ENCODE results near the gene SLC18B1.

SLC18B1 gene

DNA sequence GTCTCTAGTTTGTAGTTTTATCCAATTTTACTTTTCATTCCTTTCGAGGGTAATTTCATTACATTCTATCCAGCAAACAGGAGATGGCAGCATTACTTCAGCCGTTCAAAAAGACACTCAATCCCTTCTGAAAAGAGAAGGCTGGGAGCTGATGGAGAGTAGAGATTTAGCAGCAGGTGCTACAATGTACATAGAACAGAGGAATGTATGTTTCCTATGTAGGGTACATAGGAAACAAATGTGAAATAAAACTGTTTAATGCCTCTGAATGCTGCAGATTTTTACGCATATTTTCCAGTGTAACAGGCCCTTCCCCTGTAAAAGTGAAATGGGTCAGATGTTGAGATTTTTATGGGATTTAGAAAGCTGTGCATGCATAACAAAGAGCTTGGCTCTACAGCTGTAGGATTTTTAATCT, 31.9 kb upstream of the SLC18B1 start:
- Histone ChIP-seq H3K36me3 (replicated peaks; ENCODE audit: low read depth, low read length) (no peaks in the 10 kb centered on the region), H3K9me3 (ENCODE audit: insufficient read depth, low read length) (no peaks in the 10 kb centered on the region), H3K79me2 (ENCODE audit: low read length) (no peaks in the 10 kb centered on the region), H3K9ac (ENCODE audit: low read length) (no peak overlapping the region), H3K27me3 (ENCODE audit: low read depth, low read length) (no peaks in the 10 kb centered on the region), H3K4me3 (ENCODE audit: low read length) (no peak overlapping the region), H3K4me2 (ENCODE audit: low read length) (no peak overlapping the region), H2AFZ (ENCODE audit: low read depth, low read length) (no peak overlapping the region), H4K20me1 (ENCODE audit: insufficient read depth, low read length) (no peaks in the 10 kb centered on the region), H3K27ac (ENCODE audit: low read length) (no peak overlapping the region), H3K4me1 (ENCODE audit: low read length) (no peaks in the 10 kb centered on the region)
- TF ChIP-seq, protein P1, sequence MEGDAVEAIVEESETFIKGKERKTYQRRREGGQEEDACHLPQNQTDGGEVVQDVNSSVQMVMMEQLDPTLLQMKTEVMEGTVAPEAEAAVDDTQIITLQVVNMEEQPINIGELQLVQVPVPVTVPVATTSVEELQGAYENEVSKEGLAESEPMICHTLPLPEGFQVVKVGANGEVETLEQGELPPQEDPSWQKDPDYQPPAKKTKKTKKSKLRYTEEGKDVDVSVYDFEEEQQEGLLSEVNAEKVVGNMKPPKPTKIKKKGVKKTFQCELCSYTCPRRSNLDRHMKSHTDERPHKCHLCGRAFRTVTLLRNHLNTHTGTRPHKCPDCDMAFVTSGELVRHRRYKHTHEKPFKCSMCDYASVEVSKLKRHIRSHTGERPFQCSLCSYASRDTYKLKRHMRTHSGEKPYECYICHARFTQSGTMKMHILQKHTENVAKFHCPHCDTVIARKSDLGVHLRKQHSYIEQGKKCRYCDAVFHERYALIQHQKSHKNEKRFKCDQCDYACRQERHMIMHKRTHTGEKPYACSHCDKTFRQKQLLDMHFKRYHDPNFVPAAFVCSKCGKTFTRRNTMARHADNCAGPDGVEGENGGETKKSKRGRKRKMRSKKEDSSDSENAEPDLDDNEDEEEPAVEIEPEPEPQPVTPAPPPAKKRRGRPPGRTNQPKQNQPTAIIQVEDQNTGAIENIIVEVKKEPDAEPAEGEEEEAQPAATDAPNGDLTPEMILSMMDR (IDR thresholded peaks at IDR 0.05; ENCODE audit: low read depth, low read length) = peak; percentile 74
- no peak for TF ChIP-seq EZH2phosphoT487 (IDR thresholded peaks at IDR 0.05; ENCODE audit: low read depth)

DNA sequence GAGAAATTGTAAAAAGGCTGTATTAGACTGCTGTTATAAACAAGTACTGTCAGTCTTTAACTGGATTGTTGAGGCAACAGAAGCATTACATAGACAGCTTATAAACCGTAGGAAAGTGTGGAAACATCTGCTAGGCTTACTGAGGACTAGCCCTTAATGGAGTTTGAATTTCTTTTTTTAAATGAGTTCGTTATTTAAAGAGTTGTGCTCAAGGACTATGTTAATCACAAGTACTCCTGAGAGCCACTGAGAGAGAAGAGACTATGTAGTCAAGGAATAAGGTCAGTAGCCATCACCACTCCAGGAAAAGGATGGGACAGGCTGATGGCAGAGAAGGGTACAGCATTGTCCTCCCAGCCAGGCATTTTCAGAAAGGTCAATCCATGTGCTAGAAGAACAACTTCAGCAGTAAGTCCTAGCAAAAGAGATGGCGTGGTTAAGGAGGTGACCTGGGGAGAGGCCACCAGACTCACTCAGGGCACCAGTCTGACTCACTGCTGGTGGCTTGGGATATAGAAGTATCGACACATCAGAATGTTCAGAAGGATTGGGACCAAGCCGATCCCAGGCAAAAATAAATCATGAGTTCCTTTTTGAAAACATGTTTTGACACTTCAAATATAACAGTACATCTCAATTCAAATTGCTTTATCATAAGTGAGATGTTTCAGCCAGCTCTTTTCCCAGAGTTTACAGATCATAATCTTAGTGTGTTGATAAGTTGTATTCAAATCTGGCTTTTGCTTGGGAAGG, 22.4 kb upstream of the SLC18B1 start:
- no peaks in the 10 kb centered on the region for H3K27me3 ChIP-seq (ENCODE audit: low read depth, low read length)
- H3K4me2 ChIP-seq (ENCODE audit: low read length) = no peak overlapping the region
- H3K4me3 ChIP-seq (ENCODE audit: low read length) = no peak overlapping the region
- no peak overlapping the region for H2AFZ ChIP-seq (ENCODE audit: low read depth, low read length)
- TF ChIP-seq, protein P1 (IDR thresholded peaks at IDR 0.05; ENCODE audit: low read depth, low read length) = no peak
- no peak for TF ChIP-seq EZH2phosphoT487 (IDR thresholded peaks at IDR 0.05; ENCODE audit: low read depth)
- peaks cover 9% of the 10 kb centered on the region for H3K4me1 ChIP-seq (ENCODE audit: low read length)
- H3K9me3 ChIP-seq (ENCODE audit: insufficient read depth, low read length) = no peaks in the 10 kb centered on the region
- no peak overlapping the region for H3K9ac ChIP-seq (ENCODE audit: low read length)
- no peak overlapping the region for H3K27ac ChIP-seq (ENCODE audit: low read length)
- peaks cover 38% of the 10 kb centered on the region for H4K20me1 ChIP-seq (ENCODE audit: insufficient read depth, low read length)
- H3K36me3 ChIP-seq (replicated peaks; ENCODE audit: low read depth, low read length) = peaks cover 37% of the 10 kb centered on the region
- peaks cover 10% of the 10 kb centered on the region for H3K79me2 ChIP-seq (ENCODE audit: low read length)

DNA sequence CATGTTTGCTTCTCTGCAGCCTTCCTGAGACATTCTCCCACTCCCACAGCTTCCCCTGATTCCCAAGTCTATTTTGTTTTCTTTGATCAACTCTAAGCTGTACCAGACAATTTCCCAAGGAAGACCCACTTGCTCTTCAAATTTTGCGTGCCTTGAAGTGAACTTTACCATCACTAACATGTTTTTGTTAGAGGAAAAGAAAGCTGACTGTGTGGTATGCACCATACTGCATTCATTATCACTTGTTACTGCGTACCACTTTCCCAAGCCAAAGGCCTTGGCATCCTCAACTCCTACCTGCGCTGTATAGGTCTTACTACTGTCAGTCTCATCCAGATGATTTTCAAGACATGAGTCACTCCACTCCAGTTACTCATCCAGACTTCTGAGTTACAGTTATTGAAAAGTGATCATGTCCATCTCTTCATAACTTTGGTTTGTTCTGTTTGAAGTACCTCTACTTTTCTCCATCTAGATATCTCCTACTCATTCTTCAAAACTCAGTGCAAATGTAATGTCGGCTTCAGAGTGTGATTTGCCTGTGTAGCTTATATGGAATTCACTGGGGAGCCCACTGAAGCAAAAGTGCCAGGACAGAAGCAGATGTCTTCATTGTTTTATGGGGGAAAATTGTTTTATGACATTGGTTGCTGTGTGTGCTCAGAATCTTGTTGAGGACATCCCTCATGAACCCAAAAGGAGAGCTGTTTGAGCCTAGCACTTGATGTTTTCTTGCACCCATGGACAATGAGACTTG, 21.1 kb upstream of the SLC18B1 start:
- Histone ChIP-seq H3K4me2 (ENCODE audit: low read length) (no peak overlapping the region), H3K4me1 (ENCODE audit: low read length) (peaks cover 14% of the 10 kb centered on the region), H3K27ac (ENCODE audit: low read length) (no peak overlapping the region), H3K27me3 (ENCODE audit: low read depth, low read length) (no peaks in the 10 kb centered on the region), H3K9ac (ENCODE audit: low read length) (no peak overlapping the region), H3K36me3 (replicated peaks; ENCODE audit: low read depth, low read length) (peaks cover 49% of the 10 kb centered on the region), H3K4me3 (ENCODE audit: low read length) (no peak overlapping the region), H2AFZ (ENCODE audit: low read depth, low read length) (no peak overlapping the region), H3K9me3 (ENCODE audit: insufficient read depth, low read length) (no peaks in the 10 kb centered on the region), H3K79me2 (ENCODE audit: low read length) (peaks cover 22% of the 10 kb centered on the region), H4K20me1 (ENCODE audit: insufficient read depth, low read length) (peaks cover 50% of the 10 kb centered on the region)
- TF ChIP-seq, protein P1 (IDR thresholded peaks at IDR 0.05; ENCODE audit: low read depth, low read length) = no peak
- TF ChIP-seq EZH2phosphoT487 (IDR thresholded peaks at IDR 0.05; ENCODE audit: low read depth) = no peak

Data from OCI-LY3 (cell line).